Spleen (tissue), 7 donors: ENCODE data around the gene DPY19L2.
"Not testable (repeated sequence)": the region's sequence is repeated elsewhere in the genome, so short reads cannot be mapped to it uniquely, and the experiment has no call there.

ENCODE experiments used
- CTCF ChIP-seq, 11 experiments: fragments of 200-600 bp in 7 of 11; fragments of 450-650 bp in 4 of 11; sonication (generic) in 4 of 11; IDR thresholded peaks in 8 of 11; conservative IDR thresholded peaks in 3 of 11; 1 replicate in 7 of 11; 2 replicates in 4 of 11; pipeline versions ENCODE4 v1.4.0 to v1.8.0; 2016 to 2021; ENCODE audit warnings: antibody characterized with exemption in 11 of 11, inconsistent platforms in 4 of 11, mild to moderate bottlenecking in 1 of 11
- POLR2A ChIP-seq, 3 donors: fragments of 450-650 bp; IDR thresholded peaks; one replicate each; pipeline ENCODE4 v1.5.1; 2017; ENCODE audit warnings: antibody characterized with exemption in 3 of 3, mild to moderate bottlenecking in 1 of 3
- POLR2AphosphoS5 ChIP-seq, 3 donors: sonication (generic); formaldehyde crosslinking; IDR thresholded peaks; one replicate each; pipeline ENCODE4 v1.5.1; 2017; ENCODE audit warnings: antibody characterized with exemption in 3 of 3
- donor health status: DM: no; HTN: no; CAD: no; lungs with moderate emphysema.
- donor health status: DM: no; HTN: no; CAD: no.
- donor health status: DM: no; HTN: no; CAD: no.

GRCh38 chr12:63538656-63539055 lies 129.6 kb downstream of the DPY19L2 start:
- TF ChIP-seq POLR2AphosphoS5 (IDR thresholded peaks at IDR 0.05); POLR2A (IDR thresholded peaks at IDR 0.05); CTCF (IDR thresholded peaks at IDR 0.05 in 8 of 11, conservative IDR thresholded peaks at IDR 0.05 in 3 of 11): not testable (repeated sequence)
